ENCODE measurements around the gene ZNF750. TPM values are rescaled to one million over a fixed set of nuclear protein-coding genes. Genes with fewer than 3 reads are reported as not detected.

Gene ZNF750
- total RNA-seq, 2 donors from 2014 or later = 7.0 to 10.3 TPM

DNA sequence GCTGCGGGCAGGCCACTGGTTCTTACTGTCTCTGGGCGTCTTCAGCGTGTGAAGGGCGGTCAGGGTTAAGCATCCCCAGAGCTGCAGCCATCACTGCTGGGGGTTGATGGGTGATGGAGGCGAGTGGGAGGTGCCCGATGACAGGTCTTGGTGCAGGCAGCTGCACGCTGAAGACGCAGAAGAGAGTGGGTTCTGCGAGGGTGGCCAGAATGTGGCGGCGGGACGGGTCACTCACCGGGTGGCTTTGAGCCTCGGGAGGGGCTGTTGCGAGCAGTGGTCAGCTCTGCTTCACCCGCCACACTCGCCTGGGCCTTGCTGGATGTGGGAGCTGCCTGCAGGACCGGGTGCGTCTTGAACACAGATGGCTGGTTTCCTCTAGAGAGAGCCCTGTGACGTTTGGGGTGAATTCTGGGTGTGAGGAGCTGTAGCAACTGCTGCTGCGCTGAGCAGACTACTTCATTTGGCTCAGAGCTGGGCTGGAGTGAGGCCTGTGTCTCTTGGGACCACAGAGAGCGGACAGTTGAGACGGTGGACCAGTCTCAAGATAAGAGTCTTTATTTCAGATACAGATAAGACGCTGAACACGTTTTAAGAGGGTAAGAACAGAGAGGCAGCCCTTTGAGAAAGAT is 44.6 kb upstream of the ZNF750 start:
- H3K4me3 ChIP-seq = no peak overlapping the region
- H3K4me1 ChIP-seq (replicated peaks) = peaks cover 18% of the 10 kb centered on the region
- no peaks in the 10 kb centered on the region for H3K9me3 ChIP-seq
- intact Hi-C loops (cut with DNase I) = no loop called here
- TF ChIP-seq, protein P1, sequence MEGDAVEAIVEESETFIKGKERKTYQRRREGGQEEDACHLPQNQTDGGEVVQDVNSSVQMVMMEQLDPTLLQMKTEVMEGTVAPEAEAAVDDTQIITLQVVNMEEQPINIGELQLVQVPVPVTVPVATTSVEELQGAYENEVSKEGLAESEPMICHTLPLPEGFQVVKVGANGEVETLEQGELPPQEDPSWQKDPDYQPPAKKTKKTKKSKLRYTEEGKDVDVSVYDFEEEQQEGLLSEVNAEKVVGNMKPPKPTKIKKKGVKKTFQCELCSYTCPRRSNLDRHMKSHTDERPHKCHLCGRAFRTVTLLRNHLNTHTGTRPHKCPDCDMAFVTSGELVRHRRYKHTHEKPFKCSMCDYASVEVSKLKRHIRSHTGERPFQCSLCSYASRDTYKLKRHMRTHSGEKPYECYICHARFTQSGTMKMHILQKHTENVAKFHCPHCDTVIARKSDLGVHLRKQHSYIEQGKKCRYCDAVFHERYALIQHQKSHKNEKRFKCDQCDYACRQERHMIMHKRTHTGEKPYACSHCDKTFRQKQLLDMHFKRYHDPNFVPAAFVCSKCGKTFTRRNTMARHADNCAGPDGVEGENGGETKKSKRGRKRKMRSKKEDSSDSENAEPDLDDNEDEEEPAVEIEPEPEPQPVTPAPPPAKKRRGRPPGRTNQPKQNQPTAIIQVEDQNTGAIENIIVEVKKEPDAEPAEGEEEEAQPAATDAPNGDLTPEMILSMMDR (IDR thresholded peaks at IDR 0.05) = no peak
- TF ChIP-seq POLR2AphosphoS5 (IDR thresholded peaks at IDR 0.05) (no peak), POLR2A (IDR thresholded peaks at IDR 0.05) (no peak)
- H3K27ac ChIP-seq = peak overlapping the region; percentile 73 to 90
- no peaks in the 10 kb centered on the region for H3K27me3 ChIP-seq (replicated peaks; ENCODE audit: insufficient read depth)
- 89% methylated on average over 25 of the region's 25 CpGs for WGBS
- DNase-seq (ENCODE audit: low spot score) = no peak
- H3K36me3 ChIP-seq = no peaks in the 10 kb centered on the region

GRCh38 chr17:82883419-82884031 is 43.7 kb upstream of the ZNF750 start:
- no peaks in the 10 kb centered on the region for H3K27me3 ChIP-seq (replicated peaks; ENCODE audit: insufficient read depth)
- peak overlapping the region; percentile 73 to 90 for H3K27ac ChIP-seq
- H3K4me3 ChIP-seq = no peak overlapping the region
- no peaks in the 10 kb centered on the region for H3K36me3 ChIP-seq
- H3K9me3 ChIP-seq = no peaks in the 10 kb centered on the region
- H3K4me1 ChIP-seq (replicated peaks) = peaks cover 10% of the 10 kb centered on the region
- no peak for DNase-seq (ENCODE audit: low spot score)
- intact Hi-C loops (cut with DNase I) = no loop called here
- 76% methylated on average over 23 of the region's 23 CpGs for WGBS
- TF ChIP-seq POLR2AphosphoS5 (IDR thresholded peaks at IDR 0.05) = no peak
- TF ChIP-seq, protein P1 (IDR thresholded peaks at IDR 0.05) = no peak
- no peak for TF ChIP-seq POLR2A (IDR thresholded peaks at IDR 0.05)

GRCh38 chr17:82882715-82883418 is 43.0 kb upstream of the ZNF750 start:
- H3K4me1 ChIP-seq (replicated peaks) = peaks cover 7% of the 10 kb centered on the region
- 79% methylated on average over 38 of the region's 39 CpGs for WGBS
- no peaks in the 10 kb centered on the region for H3K36me3 ChIP-seq
- no peaks in the 10 kb centered on the region for H3K27me3 ChIP-seq (replicated peaks; ENCODE audit: insufficient read depth)
- H3K27ac ChIP-seq = peak overlapping the region; percentile 73 to 90
- TF ChIP-seq POLR2A (IDR thresholded peaks at IDR 0.05) (peak; percentile 18), POLR2AphosphoS5 (IDR thresholded peaks at IDR 0.05) (peak; percentile 63)
- TF ChIP-seq, protein P1 (IDR thresholded peaks at IDR 0.05) = peak in 2 of 4 experiments; percentile 9 to 24
- no peaks in the 10 kb centered on the region for H3K9me3 ChIP-seq
- intact Hi-C loops (cut with DNase I) = no loop called here
- H3K4me3 ChIP-seq = peak overlapping the region in 1 of 2 donors; percentile 13
- DNase-seq (ENCODE audit: low spot score) = peak; percentile 80

DNA sequence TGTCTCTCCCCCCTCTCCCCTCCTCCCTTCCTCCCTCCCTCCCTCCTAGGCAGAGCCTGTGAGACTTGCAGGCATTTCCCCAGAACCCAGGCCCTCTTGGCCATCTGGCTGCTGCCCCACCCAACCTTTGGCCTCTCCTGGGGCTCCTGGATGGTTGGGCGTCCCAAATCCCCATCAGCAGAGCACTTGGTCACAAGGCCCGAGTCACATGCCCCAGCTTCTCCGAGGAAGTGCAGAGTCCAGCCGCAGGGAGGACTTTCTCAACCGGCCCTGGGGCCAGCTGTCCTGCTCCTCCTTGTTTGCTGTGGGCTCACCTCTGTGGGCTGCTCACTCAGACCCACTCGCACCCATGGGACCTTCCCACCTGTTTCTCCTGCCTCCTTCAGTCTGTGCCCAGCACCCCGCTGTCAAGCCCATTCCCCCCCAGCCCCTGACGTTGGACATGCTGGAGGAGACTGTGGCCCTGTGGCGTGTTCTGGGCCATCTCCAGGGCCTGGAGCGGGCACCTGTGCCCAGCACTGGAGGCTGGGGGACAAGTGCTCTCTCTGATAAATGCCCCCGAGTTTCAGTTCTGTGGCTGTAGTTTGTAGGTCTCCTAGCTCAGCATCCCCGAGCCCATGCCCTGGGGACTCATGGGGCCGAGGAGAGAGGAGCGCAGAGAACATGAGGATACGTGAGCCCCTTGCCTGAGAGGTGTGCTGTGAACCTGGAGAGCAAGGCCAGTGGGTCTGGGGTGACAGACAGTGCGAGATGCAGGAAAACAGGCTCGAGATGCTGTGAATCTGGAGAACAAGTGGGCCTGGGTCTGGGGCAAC is 42.3 kb upstream of the ZNF750 start:
- DNase-seq (ENCODE audit: low spot score) = no peak
- TF ChIP-seq POLR2AphosphoS5 (IDR thresholded peaks at IDR 0.05) (no peak), POLR2A (IDR thresholded peaks at IDR 0.05) (no peak)
- TF ChIP-seq, protein P1 (IDR thresholded peaks at IDR 0.05) = no peak
- Histone ChIP-seq H3K36me3 (no peaks in the 10 kb centered on the region), H3K4me3 (no peak overlapping the region), H3K4me1 (replicated peaks) (peaks cover 11% of the 10 kb centered on the region), H3K27me3 (replicated peaks; ENCODE audit: insufficient read depth) (no peaks in the 10 kb centered on the region), H3K27ac (peak overlapping the region; percentile 73 to 90), H3K9me3 (no peaks in the 10 kb centered on the region)
- intact Hi-C loops (cut with DNase I) = no loop called here
- WGBS = 73% methylated on average over 17 of the region's 17 CpGs
